HG03354 (cell line): ENCODE data around the gene BSND.

ENCODE experiments used
- ATAC-seq: cut with Tn5 transposase; IDR thresholded peaks from one replicate; pipeline ENCODE4 v1.9.1; 2021; ENCODE audit warnings: mild to moderate bottlenecking; ENCODE audit not compliant: unreplicated experiment, poor library complexity, severe bottlenecking

BSND gene

GRCh38 chr1:55040933-55041494, 42.3 kb downstream of the BSND start:
- no peak for ATAC-seq

GRCh38 chr1:55041613-55042012, 42.9 kb downstream of the BSND start:
- no peak for ATAC-seq

GRCh38 chr1:55043011-55043410, 44.3 kb downstream of the BSND start:
- ATAC-seq, result no peak

GRCh38 chr1:55043726-55044125, 45.0 kb downstream of the BSND start:
- ATAC-seq, result no peak

GRCh38 chr1:55044617-55045397, 46.1 kb downstream of the BSND start:
- no peak for ATAC-seq

GRCh38 chr1:55045430-55045829, 46.7 kb downstream of the BSND start:
- ATAC-seq, result no peak

- no peak for ATAC-seq
Observed at GRCh38 chr1:55046871-55047270, 48.1 kb downstream of the BSND start.

GRCh38 chr1:55047611-55048010, 48.9 kb downstream of the BSND start:
- no peak for ATAC-seq

GRCh38 chr1:55048453-55049270, 49.9 kb downstream of the BSND start:
- no peak for ATAC-seq

- no peak for ATAC-seq
Observed at GRCh38 chr1:55049271-55049913, 50.7 kb downstream of the BSND start.

GRCh38 chr1:55049914-55050278, 51.2 kb downstream of the BSND start:
- ATAC-seq, result no peak

GRCh38 chr1:55050283-55050682, 51.5 kb downstream of the BSND start:
- ATAC-seq, result no peak

GRCh38 chr1:55051169-55051568, 52.4 kb downstream of the BSND start:
- no peak for ATAC-seq

GRCh38 chr1:55051621-55052020, 52.9 kb downstream of the BSND start:
- no peak for ATAC-seq

GRCh38 chr1:55052221-55053142, 53.7 kb downstream of the BSND start:
- ATAC-seq, result no peak

GRCh38 chr1:55053265-55053954, 54.7 kb downstream of the BSND start:
- ATAC-seq, result no peak

GRCh38 chr1:55054396-55054795, 55.7 kb downstream of the BSND start:
- ATAC-seq, result no peak

GRCh38 chr1:55055084-55055882, 56.5 kb downstream of the BSND start:
- no peak for ATAC-seq
